Endometrial microvascular endothelial cells (primary cell): ENCODE measurements around the gene SLC6A3. TPM values are rescaled to one million over a fixed set of nuclear protein-coding genes. Genes with fewer than 3 reads are reported as not detected.
"Not testable (repeated sequence)": the region's sequence is repeated elsewhere in the genome, so short reads cannot be mapped to it uniquely, and the experiment has no call there.

Source experiments
- in situ Hi-C: cut with HindIII; loops from 2 replicates; pipeline ENCODE4 v1.10.0; 2017; ENCODE audit warnings: low sequenced_read_pairs, low pct_unique_long_range_greater_than_20kb; ENCODE audit errors: inconsistent ontology term
- total RNA-seq: library from RNA; depleted of rRNA; stranded (reverse); fragments of >200 nt; gene quantifications from one replicate; pipeline ENCODE4 v1.2.3, GENCODE V29; 2015; ENCODE audit errors: inconsistent ontology term

The SLC6A3 gene
- total RNA-seq, 1 donor from 2014 or later, result not detected

GRCh38 chr5:1479066-1479465 is 33.8 kb upstream of the SLC6A3 start:
- in situ Hi-C loops, result no loop called here

- in situ Hi-C loops, result no loop called here
Observed at GRCh38 chr5:1478271-1479035, 33.2 kb upstream of the SLC6A3 start.

- in situ Hi-C loops, result no loop called here
Observed at GRCh38 chr5:1477341-1477740, 32.1 kb upstream of the SLC6A3 start.

GRCh38 chr5:1476967-1477310 is 31.7 kb upstream of the SLC6A3 start:
- in situ Hi-C loops, result no loop called here

DNA sequence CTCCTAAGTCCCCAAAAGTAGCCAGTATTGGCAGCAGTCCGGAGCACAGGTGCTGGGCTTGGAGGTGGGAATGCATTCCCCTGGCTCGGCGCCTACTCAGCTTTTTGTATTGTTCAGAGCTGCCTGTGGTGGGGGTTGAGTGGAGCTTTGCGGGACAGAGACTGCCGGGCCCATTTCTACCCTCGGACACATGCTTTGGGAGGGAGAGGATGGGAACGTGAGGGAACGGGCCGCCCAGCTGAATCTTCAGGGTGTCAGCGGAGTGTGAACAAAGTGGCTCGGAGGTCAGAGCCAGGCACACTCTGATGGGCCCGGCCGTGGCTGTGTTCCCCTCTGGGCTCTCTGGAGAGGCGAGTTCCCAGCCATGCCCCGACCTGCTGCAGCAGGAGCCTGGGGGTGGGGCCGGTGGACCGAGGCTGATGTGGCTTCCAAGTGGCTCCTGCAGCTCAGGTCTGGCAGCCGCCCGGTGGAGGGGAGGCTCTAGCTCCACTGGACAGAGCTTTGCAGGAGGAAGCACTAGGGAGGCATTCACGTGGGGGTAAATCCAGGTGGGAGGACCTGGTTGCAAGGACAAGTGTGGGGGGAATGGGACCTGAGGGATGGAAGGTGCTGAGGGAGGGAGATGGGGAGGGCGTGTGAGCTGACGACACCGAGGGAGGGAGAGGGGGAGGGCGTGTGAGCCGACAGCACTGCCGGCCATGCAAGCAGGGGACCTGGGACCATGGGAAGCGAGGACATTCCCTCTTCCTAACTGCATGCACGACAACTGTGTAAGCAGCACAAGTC is 31.1 kb upstream of the SLC6A3 start:
- in situ Hi-C loops, result no loop called here

DNA sequence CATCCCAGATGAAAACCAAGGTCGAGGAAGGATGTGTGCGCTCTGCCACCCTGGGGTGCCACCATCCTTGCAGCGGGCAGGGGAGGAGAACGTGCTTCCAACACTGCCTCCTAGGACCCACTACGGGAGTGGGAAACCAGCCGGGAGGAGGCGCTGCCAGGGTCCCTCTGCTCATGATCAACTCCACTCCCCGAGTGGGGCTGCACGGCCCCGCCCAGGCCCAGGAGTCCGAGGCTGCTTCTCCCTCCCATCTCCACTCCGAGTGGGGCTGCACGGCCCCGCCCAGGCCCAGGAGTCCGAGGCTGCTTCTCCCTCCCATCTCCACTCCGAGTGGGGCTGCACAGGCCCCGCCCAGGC is 30.3 kb upstream of the SLC6A3 start:
- in situ Hi-C loops, result not testable (repeated sequence)

- in situ Hi-C loops, result no loop called here
Observed at GRCh38 chr5:1474866-1475543, 29.8 kb upstream of the SLC6A3 start.

DNA sequence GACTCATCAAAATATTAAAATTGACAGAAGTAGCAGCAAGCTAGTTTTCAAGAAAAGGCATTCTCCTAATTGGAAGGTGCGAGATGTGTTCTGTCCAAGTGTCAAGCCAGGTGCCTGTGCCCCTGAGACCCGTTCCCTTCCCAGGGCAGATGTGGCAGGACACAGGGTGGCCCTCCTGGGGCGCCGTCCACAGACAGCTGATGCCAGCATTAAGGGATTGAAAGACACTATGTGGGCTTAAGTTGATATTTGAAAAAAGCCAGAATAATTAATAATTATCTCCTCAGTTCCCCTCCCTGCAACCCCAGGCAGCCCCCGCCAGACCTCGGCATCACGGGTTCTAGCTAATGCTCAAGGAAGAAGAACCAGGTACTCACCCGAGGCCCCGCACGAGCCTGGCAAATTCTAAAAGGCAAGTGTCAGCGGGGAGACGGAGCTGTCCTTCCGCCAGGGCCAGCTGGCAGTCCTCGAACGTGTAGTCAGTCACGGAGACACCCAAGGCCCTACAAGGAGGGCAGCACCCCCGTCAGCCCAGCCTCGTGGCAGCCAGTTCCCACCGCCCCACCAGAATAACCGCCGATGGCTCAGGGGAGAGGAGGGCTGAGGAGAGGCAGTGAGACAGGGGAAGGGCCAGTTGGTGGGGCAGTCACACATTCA is 29.1 kb upstream of the SLC6A3 start:
- in situ Hi-C loops, result no loop called here

- in situ Hi-C loops, result no loop called here
Observed at GRCh38 chr5:1473746-1474145, 28.5 kb upstream of the SLC6A3 start.

GRCh38 chr5:1472964-1473628 is 27.9 kb upstream of the SLC6A3 start:
- in situ Hi-C loops, result no loop called here

- in situ Hi-C loops, result no loop called here
Observed at GRCh38 chr5:1471997-1472963, 27.0 kb upstream of the SLC6A3 start.

DNA sequence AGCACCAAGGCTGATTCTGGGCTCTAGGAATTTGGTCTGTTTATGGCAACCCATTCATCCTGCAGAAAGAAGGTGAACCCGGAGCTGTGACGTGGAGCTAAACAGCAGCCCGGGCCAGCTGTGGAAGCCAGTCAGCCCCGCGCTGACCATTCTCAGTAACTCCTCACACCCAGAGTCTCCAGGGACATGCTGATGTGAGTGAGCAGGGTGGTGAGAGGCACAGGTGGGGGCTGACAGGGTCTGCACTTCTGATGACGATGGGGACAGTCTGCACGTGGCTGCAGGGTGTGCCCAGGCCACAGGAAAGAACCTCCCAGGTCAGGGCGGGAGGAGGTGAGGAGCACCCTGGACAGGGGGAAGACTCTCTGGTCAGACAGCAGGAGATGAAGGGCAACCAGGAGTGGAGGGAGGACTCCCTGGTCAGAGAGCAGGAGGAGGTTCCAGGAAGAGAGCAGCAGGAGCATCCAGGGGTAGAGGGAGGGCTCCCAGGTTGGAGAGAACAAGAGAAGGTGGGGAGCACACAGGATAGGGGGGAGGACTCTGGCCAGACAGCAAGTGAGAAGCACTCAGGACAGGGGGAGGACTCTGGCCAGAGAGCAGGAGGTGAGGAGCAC is 26.1 kb upstream of the SLC6A3 start:
- in situ Hi-C loops, result no loop called here

- in situ Hi-C loops, result no loop called here
Observed at GRCh38 chr5:1470762-1471211, 25.5 kb upstream of the SLC6A3 start.

- in situ Hi-C loops, result no loop called here
Observed at GRCh38 chr5:1468629-1469527, 23.6 kb upstream of the SLC6A3 start.

GRCh38 chr5:1468247-1468612 is 23.0 kb upstream of the SLC6A3 start:
- in situ Hi-C loops, result no loop called here

GRCh38 chr5:1467341-1468246 is 22.4 kb upstream of the SLC6A3 start:
- in situ Hi-C loops, result no loop called here
